K562 (cell line): Measurements from ENCODE around the gene DNMBP.
"Not testable (repeated sequence)": the region's sequence is repeated elsewhere in the genome, so short reads cannot be mapped to it uniquely, and the experiment has no call there.

Source experiments
- AFF4 ChIP-seq: sonication (generic); formaldehyde crosslinking; IDR thresholded peaks from 2 replicates; pipeline ENCODE4 v1.8.0; 2023; ENCODE audit warnings: mild to moderate bottlenecking, missing genetic modification reagents
- CHD1 ChIP-seq: fragments of 200-600 bp; sonication (generic); IDR thresholded peaks from one replicate; pipeline ENCODE4 v1.6.1; 2012; ENCODE audit warnings: mild to moderate bottlenecking, moderate library complexity, low read length, inconsistent platforms
- EP300 ChIP-seq: IDR thresholded peaks from 2 replicates; pipeline ENCODE4 v1.6.1; 2012; ENCODE audit warnings: low read length, improper control_type of control experiment
- IRF2 ChIP-seq: sonication (generic); formaldehyde crosslinking; IDR thresholded peaks from 2 replicates; pipeline ENCODE4 v1.8.1; 2022; ENCODE audit warnings: mild to moderate bottlenecking, missing genetic modification reagents
- NBN ChIP-seq: fragments of 450-650 bp; IDR thresholded peaks from 2 replicates; pipeline ENCODE4 v1.6.1; 2016; ENCODE audit warnings: low read depth, mild to moderate bottlenecking
- POLR2A ChIP-seq: fragments of 450-650 bp; conservative IDR thresholded peaks from 2 replicates; pipeline ENCODE4 v1.6.1; 2016
- PRPF4 ChIP-seq: fragments of 200-400 bp; formaldehyde crosslinking; IDR thresholded peaks from one replicate; pipeline ENCODE4 v1.6.1; 2017; ENCODE audit warnings: low read length, low read depth, mild to moderate bottlenecking; ENCODE audit not compliant: insufficient read depth, poor library complexity, severe bottlenecking
- SREBF2 ChIP-seq: sonication (generic); formaldehyde crosslinking; IDR thresholded peaks from 2 replicates; pipeline ENCODE4 v1.4.0; 2020; ENCODE audit warnings: mild to moderate bottlenecking, missing genetic modification reagents
- USF2 ChIP-seq: sonication (generic); formaldehyde crosslinking; IDR thresholded peaks from 2 replicates; pipeline ENCODE4 v1.5.0; 2020; ENCODE audit warnings: missing genetic modification reagents
- ZNF512 ChIP-seq: IDR thresholded peaks from 2 replicates; pipeline ENCODE4 v1.6.1; 2016; ENCODE audit warnings: missing genetic modification characterization, missing compliant biosample characterization
- ZZZ3 ChIP-seq: fragments of 450-650 bp; IDR thresholded peaks from 2 replicates; pipeline ENCODE4 v1.6.1; 2016; ENCODE audit warnings: antibody characterized with exemption, mild to moderate bottlenecking, moderate library complexity
- TF ChIP-seq, protein P1 (sequence below): sonication (generic); formaldehyde crosslinking; IDR thresholded peaks from 2 replicates; pipeline ENCODE4 v1.8.1; 2023; ENCODE audit warnings: mild to moderate bottlenecking, missing genetic modification reagents

GRCh38 chr10:99963467-99964165 lies 46.1 kb downstream of the DNMBP start:
- TF ChIP-seq NBN; ZZZ3; EP300; AFF4 (CRISPR knock-in tag); USF2 (CRISPR knock-in tag); PRPF4; ZNF512 (tag); POLR2A; IRF2 (CRISPR knock-in tag); SREBF2; CHD1: not testable (repeated sequence)
- TF ChIP-seq, protein P1, sequence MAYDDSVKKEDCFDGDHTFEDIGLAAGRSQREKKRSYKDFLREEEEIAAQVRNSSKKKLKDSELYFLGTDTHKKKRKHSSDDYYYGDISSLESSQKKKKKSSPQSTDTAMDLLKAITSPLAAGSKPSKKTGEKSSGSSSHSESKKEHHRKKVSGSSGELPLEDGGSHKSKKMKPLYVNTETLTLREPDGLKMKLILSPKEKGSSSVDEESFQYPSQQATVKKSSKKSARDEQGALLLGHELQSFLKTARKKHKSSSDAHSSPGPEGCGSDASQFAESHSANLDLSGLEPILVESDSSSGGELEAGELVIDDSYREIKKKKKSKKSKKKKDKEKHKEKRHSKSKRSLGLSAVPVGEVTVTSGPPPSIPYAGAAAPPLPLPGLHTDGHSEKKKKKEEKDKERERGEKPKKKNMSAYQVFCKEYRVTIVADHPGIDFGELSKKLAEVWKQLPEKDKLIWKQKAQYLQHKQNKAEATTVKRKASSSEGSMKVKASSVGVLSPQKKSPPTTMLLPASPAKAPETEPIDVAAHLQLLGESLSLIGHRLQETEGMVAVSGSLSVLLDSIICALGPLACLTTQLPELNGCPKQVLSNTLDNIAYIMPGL (CRISPR knock-in tag): not testable (repeated sequence)
